ENCODE data around the gene DNM2. TPM values are rescaled to one million over a fixed set of nuclear protein-coding genes. Genes with fewer than 3 reads are reported as not detected.

The DNM2 gene
- total and polyA plus RNA-seq, 2 experiments from 2014 or later: 47.2 to 60.5 TPM

DNA sequence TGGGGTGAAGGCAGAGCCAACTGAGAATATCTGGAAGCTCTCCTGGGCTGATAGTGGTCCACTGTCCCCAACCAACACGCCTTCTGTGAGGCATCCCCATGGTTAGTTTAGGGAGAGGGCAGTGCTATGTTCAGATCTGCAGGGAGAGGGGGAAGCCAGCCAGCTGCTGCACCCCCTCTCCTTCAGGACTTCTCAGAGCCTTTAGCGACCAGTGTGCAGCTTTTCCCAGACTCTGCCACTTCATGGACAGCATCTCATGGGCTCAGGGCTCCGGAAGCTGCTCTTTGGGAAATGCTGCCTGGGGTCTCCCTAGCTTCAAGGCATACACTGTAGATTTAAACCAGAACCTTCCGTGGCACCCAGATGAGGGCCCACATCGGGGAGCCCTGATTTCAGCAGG is 84.6 kb downstream of the DNM2 start:
- Histone ChIP-seq H3K9me3 (ENCODE audit: low read depth) (no peaks in the 10 kb centered on the region), H3K9ac (no peak overlapping the region), H2AFZ (no peak overlapping the region), H3K79me2 (ENCODE audit: insufficient read depth) (no peaks in the 10 kb centered on the region), H3K4me2 (ENCODE audit: unreplicated experiment) (no peak overlapping the region), H3K27me3 (replicated peaks; ENCODE audit: insufficient read depth) (no peaks in the 10 kb centered on the region), H4K20me1 (ENCODE audit: insufficient read depth) (no peaks in the 10 kb centered on the region), H3K4me3 (no peak overlapping the region), H3K9me2 (ENCODE audit: insufficient read depth) (no peaks in the 10 kb centered on the region), H3K27ac (no peak overlapping the region), H3K4me1 (ENCODE audit: insufficient read depth) (no peaks in the 10 kb centered on the region), H3F3A (ENCODE audit: insufficient read depth) (no peaks in the 10 kb centered on the region), H3K36me3 (ENCODE audit: low read depth) (peaks cover 10% of the 10 kb centered on the region; the same call in 1 of the 2 replicates)
- in situ Hi-C loops (cut with MboI): no loop called here
- TF ChIP-seq EZH2phosphoT487 (IDR thresholded peaks at IDR 0.05; ENCODE audit: insufficient read depth, low read depth) (no peak), EZH2 (IDR thresholded peaks at IDR 0.05; ENCODE audit: insufficient read depth, poor library complexity, severe bottlenecking) (no peak)
- WGBS, 2 experiments (ENCODE audit: low coverage in 1 of 2, low lambda C conversion rate in 2 of 2, missing lambda C conversion rate in 2 of 2): 87 to 96% methylated on average over 5 of the region's 5 CpGs
- DNase-seq: no peak

DNA sequence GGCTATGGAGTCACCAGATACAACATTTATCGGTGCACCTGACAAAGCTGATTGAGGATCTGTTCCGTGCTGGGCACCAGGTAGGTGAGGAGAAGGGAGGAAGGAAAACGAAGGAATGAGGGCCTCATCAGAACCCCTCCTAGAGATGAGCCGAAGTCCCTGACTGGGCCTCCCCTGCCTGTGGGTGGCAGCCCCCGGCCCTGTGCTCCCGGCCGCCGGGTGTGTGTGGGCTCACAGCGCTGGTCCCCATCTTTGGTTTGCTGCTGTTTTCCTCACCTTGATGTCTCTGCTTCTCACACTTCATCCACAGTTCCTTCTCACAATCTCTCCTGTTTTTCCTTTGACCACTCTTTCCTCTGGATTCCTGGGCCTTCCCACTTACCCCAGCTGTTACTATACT is 85.4 kb downstream of the DNM2 start:
- DNase-seq: no peak
- H2AFZ ChIP-seq: no peak overlapping the region
- no peaks in the 10 kb centered on the region for H3K79me2 ChIP-seq (ENCODE audit: insufficient read depth)
- no peaks in the 10 kb centered on the region for H3K27me3 ChIP-seq (replicated peaks; ENCODE audit: insufficient read depth)
- TF ChIP-seq EZH2 (IDR thresholded peaks at IDR 0.05; ENCODE audit: insufficient read depth, poor library complexity, severe bottlenecking): no peak
- TF ChIP-seq EZH2phosphoT487 (IDR thresholded peaks at IDR 0.05; ENCODE audit: insufficient read depth, low read depth): no peak
- no peaks in the 10 kb centered on the region for H4K20me1 ChIP-seq (ENCODE audit: insufficient read depth)
- no peak overlapping the region for H3K27ac ChIP-seq
- H3K36me3 ChIP-seq (ENCODE audit: low read depth): peaks cover 10% of the 10 kb centered on the region; the same call in 1 of the 2 replicates
- peaks cover 5% of the 10 kb centered on the region; the same call in 1 of the 2 replicates for H3F3A ChIP-seq (ENCODE audit: insufficient read depth)
- H3K4me2 ChIP-seq (ENCODE audit: unreplicated experiment): no peak overlapping the region
- in situ Hi-C loops (cut with MboI): no loop called here
- WGBS, 2 experiments (ENCODE audit: low coverage in 1 of 2, low lambda C conversion rate in 2 of 2, missing lambda C conversion rate in 2 of 2): 91 to 93% methylated on average over 9 of the region's 9 CpGs
- H3K9me3 ChIP-seq (ENCODE audit: low read depth): no peaks in the 10 kb centered on the region
- H3K4me3 ChIP-seq: no peak overlapping the region
- H3K4me1 ChIP-seq (ENCODE audit: insufficient read depth): no peaks in the 10 kb centered on the region
- H3K9ac ChIP-seq: no peak overlapping the region
- H3K9me2 ChIP-seq (ENCODE audit: insufficient read depth): no peaks in the 10 kb centered on the region

DNA sequence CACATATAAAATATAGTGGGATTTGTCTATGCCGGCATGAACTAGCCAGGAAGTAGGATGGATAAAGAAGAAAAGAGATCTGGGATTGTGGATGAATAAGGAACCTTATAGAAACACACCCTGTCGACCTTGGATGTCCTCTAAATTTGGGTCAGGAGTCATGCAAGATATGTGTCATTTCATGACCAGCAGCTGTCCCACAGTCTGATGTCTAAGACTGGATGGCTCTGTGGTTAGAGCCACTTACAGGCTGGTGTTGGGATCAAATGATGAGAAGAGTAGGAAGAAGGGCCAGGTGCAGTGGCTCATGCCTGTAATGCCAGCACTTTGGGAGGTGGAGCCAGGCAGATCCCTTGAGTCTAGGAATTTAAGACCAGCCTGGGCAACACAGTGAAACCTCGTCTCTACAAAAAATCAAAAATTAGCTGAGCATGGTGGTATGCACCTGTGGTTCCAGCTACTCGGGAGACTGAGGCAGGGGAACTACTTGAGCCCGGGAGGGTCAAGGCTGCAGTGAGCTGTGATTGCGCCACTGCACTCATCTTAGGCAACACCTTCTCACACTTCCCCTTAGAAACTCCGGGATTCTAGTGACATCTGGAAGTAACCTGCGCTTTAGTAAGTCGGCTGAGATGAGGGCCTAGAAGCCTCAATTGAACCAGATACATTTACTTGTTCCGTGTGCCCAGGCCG is 87.3 kb downstream of the DNM2 start:
- Histone ChIP-seq H3K4me3 (no peak overlapping the region), H3K4me2 (ENCODE audit: unreplicated experiment) (no peak overlapping the region), H3K79me2 (ENCODE audit: insufficient read depth) (no peaks in the 10 kb centered on the region), H3K9me2 (ENCODE audit: insufficient read depth) (no peaks in the 10 kb centered on the region), H3K4me1 (ENCODE audit: insufficient read depth) (no peaks in the 10 kb centered on the region), H3K9ac (no peak overlapping the region), H3K27me3 (replicated peaks; ENCODE audit: insufficient read depth) (no peaks in the 10 kb centered on the region), H3K36me3 (ENCODE audit: low read depth) (peaks cover 19% of the 10 kb centered on the region; the same call in 1 of the 2 replicates), H3K27ac (no peak overlapping the region), H3F3A (ENCODE audit: insufficient read depth) (peaks cover 15% of the 10 kb centered on the region; the same call in 1 of the 2 replicates), H2AFZ (no peak overlapping the region), H3K9me3 (ENCODE audit: low read depth) (no peaks in the 10 kb centered on the region), H4K20me1 (ENCODE audit: insufficient read depth) (no peaks in the 10 kb centered on the region)
- DNase-seq: no peak
- no peak for TF ChIP-seq EZH2phosphoT487 (IDR thresholded peaks at IDR 0.05; ENCODE audit: insufficient read depth, low read depth)
- no peak for TF ChIP-seq EZH2 (IDR thresholded peaks at IDR 0.05; ENCODE audit: insufficient read depth, poor library complexity, severe bottlenecking)
- in situ Hi-C loops (cut with MboI): no loop called here
- 88 to 89% methylated on average over 11 of the region's 11 CpGs for WGBS, 2 experiments (ENCODE audit: low coverage in 1 of 2, low lambda C conversion rate in 2 of 2, missing lambda C conversion rate in 2 of 2)

DNA sequence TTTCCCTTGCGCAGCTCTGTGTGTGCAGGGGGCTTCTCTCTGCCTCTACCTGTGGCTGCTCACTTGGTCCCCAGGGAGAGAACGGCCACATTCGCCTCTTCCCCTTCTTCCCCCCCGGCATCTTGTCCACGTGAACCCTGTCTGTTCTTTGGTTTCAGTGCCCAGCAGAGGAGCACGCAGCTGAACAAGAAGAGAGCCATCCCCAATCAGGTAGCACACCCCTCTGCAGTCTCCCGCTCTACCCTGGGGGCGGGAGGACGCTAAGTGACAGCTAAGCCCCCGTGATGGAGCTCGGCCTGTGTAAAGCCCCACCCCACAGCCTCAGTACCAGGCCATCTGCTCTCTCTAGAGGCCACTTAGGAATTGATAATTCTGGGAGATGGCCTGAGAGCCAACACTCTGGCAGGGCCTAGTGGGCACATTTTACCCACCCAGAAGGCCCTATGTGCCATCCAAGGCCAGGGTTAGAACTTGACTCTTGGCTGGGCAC is 87.9 kb downstream of the DNM2 start:
- peaks cover 19% of the 10 kb centered on the region; the same call in 1 of the 2 replicates for H3K36me3 ChIP-seq (ENCODE audit: low read depth)
- 75 to 81% methylated on average over 11 of the region's 11 CpGs for WGBS, 2 experiments (ENCODE audit: low coverage in 1 of 2, low lambda C conversion rate in 2 of 2, missing lambda C conversion rate in 2 of 2)
- H3K9me3 ChIP-seq (ENCODE audit: low read depth): no peaks in the 10 kb centered on the region
- H3K4me3 ChIP-seq: no peak overlapping the region
- TF ChIP-seq EZH2 (IDR thresholded peaks at IDR 0.05; ENCODE audit: insufficient read depth, poor library complexity, severe bottlenecking) (no peak), EZH2phosphoT487 (IDR thresholded peaks at IDR 0.05; ENCODE audit: insufficient read depth, low read depth) (no peak)
- H2AFZ ChIP-seq: no peak overlapping the region
- H3K27me3 ChIP-seq (replicated peaks; ENCODE audit: insufficient read depth): no peaks in the 10 kb centered on the region
- no peak overlapping the region for H3K27ac ChIP-seq
- H3K9me2 ChIP-seq (ENCODE audit: insufficient read depth): no peaks in the 10 kb centered on the region
- H3K9ac ChIP-seq: no peak overlapping the region
- no peaks in the 10 kb centered on the region for H4K20me1 ChIP-seq (ENCODE audit: insufficient read depth)
- DNase-seq: no peak
- H3F3A ChIP-seq (ENCODE audit: insufficient read depth): peaks cover 15% of the 10 kb centered on the region; the same call in 1 of the 2 replicates
- in situ Hi-C loops (cut with MboI): no loop called here
- no peak overlapping the region for H3K4me2 ChIP-seq (ENCODE audit: unreplicated experiment)
- no peaks in the 10 kb centered on the region for H3K79me2 ChIP-seq (ENCODE audit: insufficient read depth)
- H3K4me1 ChIP-seq (ENCODE audit: insufficient read depth): no peaks in the 10 kb centered on the region
